ENCODE data around the gene HERC5. TPM values are rescaled to one million over a fixed set of nuclear protein-coding genes. Genes with fewer than 3 reads are reported as not detected.

HERC5 gene
- total RNA-seq, 3 donors from 2014 or later (not counting 1 experiment from before 2014, with no cell fraction given) = 11.0 to 19.4 (median 17.9) TPM

GRCh38 chr4:88411491-88412096 lies 45.3 kb upstream of the HERC5 start:
- Mint-ChIP-seq H3K9me3 (no peaks in the 10 kb centered on the region), H3K4me3 (no peak overlapping the region), H3K36me3 (peaks cover 9% of the 10 kb centered on the region), H3K27me3 (ENCODE audit: low read depth in 2 of 2) (no peaks in the 10 kb centered on the region), H3K4me1 (no peaks in the 10 kb centered on the region), H3K27ac (no peak overlapping the region)
- H3K27ac ChIP-seq (ENCODE audit: low read length) = no peak overlapping the region
- 79% methylated on average over 3 of the region's 3 CpGs for WGBS (ENCODE audit: insufficient coverage)
- DNase-seq (no peak), ATAC-seq (no peak)
- TF ChIP-seq CTCF (IDR thresholded peaks at IDR 0.05) = no peak
- no peaks in the 10 kb centered on the region for H3K27me3 ChIP-seq (ENCODE audit: control insufficient read depth, insufficient read depth, low read length)
- no peaks in the 10 kb centered on the region for H3K4me1 ChIP-seq (ENCODE audit: control insufficient read depth, insufficient read depth, low read length)
- intact Hi-C loops (cut with micrococcal nuclease) = no loop called here
- no peak overlapping the region for H3K4me3 ChIP-seq (ENCODE audit: low read length)
- H3K36me3 ChIP-seq (ENCODE audit: control insufficient read depth, insufficient read depth, low read length) = peaks cover 26% of the 10 kb centered on the region
- H3K9me3 ChIP-seq (ENCODE audit: control insufficient read depth, insufficient read depth, low read length) = no peaks in the 10 kb centered on the region

GRCh38 chr4:88413801-88414200 lies 43.1 kb upstream of the HERC5 start:
- no peaks in the 10 kb centered on the region for H3K9me3 ChIP-seq (ENCODE audit: control insufficient read depth, insufficient read depth, low read length)
- Mint-ChIP-seq H3K9me3 (no peaks in the 10 kb centered on the region), H3K27ac (no peak overlapping the region), H3K27me3 (ENCODE audit: low read depth in 2 of 2) (no peaks in the 10 kb centered on the region), H3K36me3 (peaks cover 9% of the 10 kb centered on the region), H3K4me3 (no peak overlapping the region), H3K4me1 (no peaks in the 10 kb centered on the region)
- H3K27me3 ChIP-seq (ENCODE audit: control insufficient read depth, insufficient read depth, low read length) = no peaks in the 10 kb centered on the region
- no peaks in the 10 kb centered on the region for H3K4me1 ChIP-seq (ENCODE audit: control insufficient read depth, insufficient read depth, low read length)
- peaks cover 34% of the 10 kb centered on the region for H3K36me3 ChIP-seq (ENCODE audit: control insufficient read depth, insufficient read depth, low read length)
- H3K4me3 ChIP-seq (ENCODE audit: low read length) = no peak overlapping the region
- no peak for DNase-seq
- TF ChIP-seq CTCF (IDR thresholded peaks at IDR 0.05) = no peak
- intact Hi-C loops (cut with micrococcal nuclease) = no loop called here
- 95% methylated on average over 1 of the region's 1 CpG for WGBS (ENCODE audit: insufficient coverage)
- H3K27ac ChIP-seq (ENCODE audit: low read length) = no peak overlapping the region
- ATAC-seq = no peak

- H3K4me1 Mint-ChIP-seq = no peaks in the 10 kb centered on the region
- no peak for ATAC-seq
- no peak for TF ChIP-seq CTCF (IDR thresholded peaks at IDR 0.05)
- no peaks in the 10 kb centered on the region for H3K9me3 Mint-ChIP-seq
- H3K4me3 ChIP-seq (ENCODE audit: low read length) = no peak overlapping the region
- H3K36me3 ChIP-seq (ENCODE audit: control insufficient read depth, insufficient read depth, low read length) = peaks cover 34% of the 10 kb centered on the region
- H3K27ac ChIP-seq (ENCODE audit: low read length) = no peak overlapping the region
- H3K27me3 ChIP-seq (ENCODE audit: control insufficient read depth, insufficient read depth, low read length) = no peaks in the 10 kb centered on the region
- no peak overlapping the region for H3K27ac Mint-ChIP-seq
- 96% methylated on average over 3 of the region's 4 CpGs for WGBS (ENCODE audit: insufficient coverage)
- DNase-seq = no peak
- H3K4me3 Mint-ChIP-seq = no peak overlapping the region
- H3K27me3 Mint-ChIP-seq (ENCODE audit: low read depth in 2 of 2) = no peaks in the 10 kb centered on the region
- no peaks in the 10 kb centered on the region for H3K9me3 ChIP-seq (ENCODE audit: control insufficient read depth, insufficient read depth, low read length)
- H3K4me1 ChIP-seq (ENCODE audit: control insufficient read depth, insufficient read depth, low read length) = no peaks in the 10 kb centered on the region
- peaks cover 9% of the 10 kb centered on the region for H3K36me3 Mint-ChIP-seq
- intact Hi-C loops (cut with micrococcal nuclease) = no loop called here
Observed at GRCh38 chr4:88414755-88415154, 42.2 kb upstream of the HERC5 start.

GRCh38 chr4:88415982-88416381 lies 40.9 kb upstream of the HERC5 start:
- intact Hi-C loops (cut with micrococcal nuclease) = no loop called here
- no peak for DNase-seq
- Mint-ChIP-seq H3K4me3 (no peak overlapping the region), H3K27ac (no peak overlapping the region), H3K27me3 (ENCODE audit: low read depth in 2 of 2) (no peaks in the 10 kb centered on the region), H3K36me3 (peaks cover 9% of the 10 kb centered on the region), H3K9me3 (no peaks in the 10 kb centered on the region), H3K4me1 (no peaks in the 10 kb centered on the region)
- Histone ChIP-seq H3K27ac (ENCODE audit: low read length) (no peak overlapping the region), H3K4me1 (ENCODE audit: control insufficient read depth, insufficient read depth, low read length) (no peaks in the 10 kb centered on the region), H3K36me3 (ENCODE audit: control insufficient read depth, insufficient read depth, low read length) (peaks cover 30% of the 10 kb centered on the region), H3K9me3 (ENCODE audit: control insufficient read depth, insufficient read depth, low read length) (no peaks in the 10 kb centered on the region), H3K27me3 (ENCODE audit: control insufficient read depth, insufficient read depth, low read length) (no peaks in the 10 kb centered on the region), H3K4me3 (ENCODE audit: low read length) (no peak overlapping the region)
- ATAC-seq = no peak
- no peak for TF ChIP-seq CTCF (IDR thresholded peaks at IDR 0.05)
- WGBS (ENCODE audit: insufficient coverage) = 100% methylated on average over 1 of the region's 2 CpGs
